Measurements from ENCODE around the gene MIP. TPM values are rescaled to one million over a fixed set of nuclear protein-coding genes. Genes with fewer than 3 reads are reported as not detected.
"Not testable (repeated sequence)": the region's sequence is repeated elsewhere in the genome, so short reads cannot be mapped to it uniquely, and the experiment has no call there.

MIP gene
- polyA plus RNA-seq, 3 donors, result not detected

DNA sequence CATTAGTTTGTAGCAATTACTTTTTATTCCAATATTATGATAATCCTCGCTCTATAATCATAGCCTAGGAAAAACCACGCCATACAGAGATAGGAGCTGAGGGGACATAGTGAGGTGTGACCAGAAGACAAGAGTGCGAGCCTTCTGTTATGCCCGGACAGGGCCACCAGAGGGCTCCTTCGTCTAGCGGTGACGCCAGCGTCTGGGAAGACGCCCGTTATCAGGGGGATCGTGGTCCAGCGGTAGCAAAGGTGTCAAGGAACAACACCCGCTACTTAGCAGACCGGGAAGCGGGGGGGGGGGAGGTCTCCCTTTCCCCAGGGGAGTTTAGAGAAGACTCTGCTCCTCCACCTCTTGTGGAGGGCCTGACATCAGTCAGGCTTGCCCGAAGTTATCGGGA, 42.2 kb upstream of the MIP start:
- H3K4me3 ChIP-seq (replicated peaks in 1 of 3; ENCODE audit: low read depth in 2 of 3, low read length in 3 of 3); H3K36me3 ChIP-seq (replicated peaks in 1 of 2; ENCODE audit: control insufficient read depth in 1 of 2, insufficient read depth in 2 of 2, low read length in 2 of 2); H3K4me1 ChIP-seq (ENCODE audit: control insufficient read depth in 1 of 2, insufficient read depth in 2 of 2, low read length in 2 of 2); H3K27ac ChIP-seq (ENCODE audit: low read depth in 1 of 2, low read length in 2 of 2); H3K27ac Mint-ChIP-seq; H3K79me2 ChIP-seq (ENCODE audit: insufficient read depth, low read length); H4K20me1 ChIP-seq (ENCODE audit: insufficient read depth, low read length); H3K9ac ChIP-seq (ENCODE audit: insufficient read depth, low read length, poor library complexity, severe bottlenecking); H3K27me3 ChIP-seq (ENCODE audit: control insufficient read depth in 2 of 2, insufficient read depth in 2 of 2, low read length in 2 of 2); H3K4me1 Mint-ChIP-seq; intact Hi-C loops (cut with micrococcal nuclease); H3K36me3 Mint-ChIP-seq: not testable (repeated sequence)
- DNase-seq, result peak in 2 of 3 donors; percentile 27
- Histone ChIP-seq H3K9me3 (replicated peaks in 1 of 2; ENCODE audit: control insufficient read depth in 1 of 2, insufficient read depth in 1 of 2, low read length in 2 of 2) (peaks cover 0 to 14% of the 10 kb centered on the region in 2 donors), H3K4me2 (replicated peaks; ENCODE audit: extremely low read depth, low read length, poor library complexity, severe bottlenecking) (peak overlapping the region; percentile 15), H2AFZ (ENCODE audit: insufficient read depth, low read depth, low read length, poor library complexity, severe bottlenecking) (peak overlapping the region; percentile 56)
- Mint-ChIP-seq H3K4me3 (peak overlapping the region; percentile 61 to 65), H3K9me3 (peaks cover 0 to 13% (median 8%) of the 10 kb centered on the region in 7 donors), H3K27me3 (ENCODE audit: low read depth in 3 of 3) (peaks cover 4 to 12% (median 10%) of the 10 kb centered on the region in 3 donors)
- no CpG with 5 or more reads among the region's 17 CpGs for WGBS (ENCODE audit: insufficient coverage)
- TF ChIP-seq, protein P1, sequence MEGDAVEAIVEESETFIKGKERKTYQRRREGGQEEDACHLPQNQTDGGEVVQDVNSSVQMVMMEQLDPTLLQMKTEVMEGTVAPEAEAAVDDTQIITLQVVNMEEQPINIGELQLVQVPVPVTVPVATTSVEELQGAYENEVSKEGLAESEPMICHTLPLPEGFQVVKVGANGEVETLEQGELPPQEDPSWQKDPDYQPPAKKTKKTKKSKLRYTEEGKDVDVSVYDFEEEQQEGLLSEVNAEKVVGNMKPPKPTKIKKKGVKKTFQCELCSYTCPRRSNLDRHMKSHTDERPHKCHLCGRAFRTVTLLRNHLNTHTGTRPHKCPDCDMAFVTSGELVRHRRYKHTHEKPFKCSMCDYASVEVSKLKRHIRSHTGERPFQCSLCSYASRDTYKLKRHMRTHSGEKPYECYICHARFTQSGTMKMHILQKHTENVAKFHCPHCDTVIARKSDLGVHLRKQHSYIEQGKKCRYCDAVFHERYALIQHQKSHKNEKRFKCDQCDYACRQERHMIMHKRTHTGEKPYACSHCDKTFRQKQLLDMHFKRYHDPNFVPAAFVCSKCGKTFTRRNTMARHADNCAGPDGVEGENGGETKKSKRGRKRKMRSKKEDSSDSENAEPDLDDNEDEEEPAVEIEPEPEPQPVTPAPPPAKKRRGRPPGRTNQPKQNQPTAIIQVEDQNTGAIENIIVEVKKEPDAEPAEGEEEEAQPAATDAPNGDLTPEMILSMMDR (IDR thresholded peaks at IDR 0.05), result peak; percentile 43

DNA sequence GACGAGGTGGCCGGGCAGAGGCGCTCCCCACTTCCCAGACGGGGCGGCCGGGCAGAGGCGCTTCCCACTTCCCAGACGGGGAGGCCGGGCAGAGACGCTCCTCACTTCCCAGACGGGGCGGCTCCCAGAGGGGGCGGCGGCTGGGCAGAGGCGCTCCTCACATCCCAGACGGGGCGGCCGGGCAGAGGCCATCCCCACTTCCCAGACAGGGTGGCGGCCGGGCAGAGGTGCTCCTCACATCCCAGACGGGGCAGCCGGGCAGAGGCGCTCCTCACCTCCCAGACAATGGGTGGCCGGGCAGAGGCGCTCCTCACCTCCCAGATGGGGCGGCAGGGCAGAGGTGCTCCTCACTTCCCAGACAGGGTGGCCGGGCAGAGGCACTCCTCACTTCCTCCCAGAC, 40.0 kb upstream of the MIP start:
- H3K9ac ChIP-seq (ENCODE audit: insufficient read depth, low read length, poor library complexity, severe bottlenecking); H3K27ac Mint-ChIP-seq; intact Hi-C loops (cut with micrococcal nuclease); H3K36me3 ChIP-seq (replicated peaks in 1 of 2; ENCODE audit: control insufficient read depth in 1 of 2, insufficient read depth in 2 of 2, low read length in 2 of 2); H3K4me1 Mint-ChIP-seq; H2AFZ ChIP-seq (ENCODE audit: insufficient read depth, low read depth, low read length, poor library complexity, severe bottlenecking); H3K4me3 Mint-ChIP-seq; H3K4me1 ChIP-seq (ENCODE audit: control insufficient read depth in 1 of 2, insufficient read depth in 2 of 2, low read length in 2 of 2); H3K4me3 ChIP-seq (replicated peaks in 1 of 3; ENCODE audit: low read depth in 2 of 3, low read length in 3 of 3); DNase-seq; H3K79me2 ChIP-seq (ENCODE audit: insufficient read depth, low read length); H3K27ac ChIP-seq (ENCODE audit: low read depth in 1 of 2, low read length in 2 of 2); H3K4me2 ChIP-seq (replicated peaks; ENCODE audit: extremely low read depth, low read length, poor library complexity, severe bottlenecking); H3K36me3 Mint-ChIP-seq; H4K20me1 ChIP-seq (ENCODE audit: insufficient read depth, low read length): not testable (repeated sequence)
- peaks cover 7 to 26% of the 10 kb centered on the region in 2 donors for H3K27me3 ChIP-seq (ENCODE audit: control insufficient read depth in 2 of 2, insufficient read depth in 2 of 2, low read length in 2 of 2)
- H3K27me3 Mint-ChIP-seq (ENCODE audit: low read depth in 3 of 3), result peaks cover 23 to 33% (median 26%) of the 10 kb centered on the region in 3 donors
- 95% methylated on average over 25 of the region's 27 CpGs for WGBS (ENCODE audit: insufficient coverage)
- peaks cover 0 to 14% of the 10 kb centered on the region in 2 donors for H3K9me3 ChIP-seq (replicated peaks in 1 of 2; ENCODE audit: control insufficient read depth in 1 of 2, insufficient read depth in 1 of 2, low read length in 2 of 2)
- peaks cover 0 to 13% (median 8%) of the 10 kb centered on the region in 7 donors for H3K9me3 Mint-ChIP-seq

DNA sequence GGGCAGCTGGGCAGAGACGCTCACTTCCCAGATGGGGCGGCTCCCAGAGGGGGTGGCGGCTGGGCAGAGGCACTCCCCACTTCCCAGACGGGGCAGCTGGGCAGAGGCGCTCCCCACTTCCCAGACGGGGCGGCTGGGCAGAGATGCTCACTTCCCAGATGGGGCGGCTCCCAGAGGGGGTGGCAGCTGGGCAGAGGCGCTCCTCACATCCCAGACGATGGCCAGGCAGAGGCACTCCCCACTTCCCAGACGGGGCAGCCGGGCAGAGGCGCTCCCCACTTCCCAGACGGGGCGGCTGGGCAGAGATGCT, 39.6 kb upstream of the MIP start:
- H3K9me3 Mint-ChIP-seq, result peaks cover 0 to 17% (median 11%) of the 10 kb centered on the region in 7 donors
- H3K9me3 ChIP-seq (replicated peaks in 1 of 2; ENCODE audit: control insufficient read depth in 1 of 2, insufficient read depth in 1 of 2, low read length in 2 of 2), result peaks cover 2 to 14% of the 10 kb centered on the region in 2 donors
- H3K4me2 ChIP-seq (replicated peaks; ENCODE audit: extremely low read depth, low read length, poor library complexity, severe bottlenecking); H3K4me3 Mint-ChIP-seq; H3K36me3 ChIP-seq (replicated peaks in 1 of 2; ENCODE audit: control insufficient read depth in 1 of 2, insufficient read depth in 2 of 2, low read length in 2 of 2); H3K4me1 ChIP-seq (ENCODE audit: control insufficient read depth in 1 of 2, insufficient read depth in 2 of 2, low read length in 2 of 2); H3K27ac ChIP-seq (ENCODE audit: low read depth in 1 of 2, low read length in 2 of 2); H3K4me3 ChIP-seq (replicated peaks in 1 of 3; ENCODE audit: low read depth in 2 of 3, low read length in 3 of 3); H3K79me2 ChIP-seq (ENCODE audit: insufficient read depth, low read length); DNase-seq; H3K27ac Mint-ChIP-seq; H4K20me1 ChIP-seq (ENCODE audit: insufficient read depth, low read length); H3K4me1 Mint-ChIP-seq; H3K36me3 Mint-ChIP-seq; H3K9ac ChIP-seq (ENCODE audit: insufficient read depth, low read length, poor library complexity, severe bottlenecking); H2AFZ ChIP-seq (ENCODE audit: insufficient read depth, low read depth, low read length, poor library complexity, severe bottlenecking); intact Hi-C loops (cut with micrococcal nuclease): not testable (repeated sequence)
- H3K27me3 ChIP-seq (ENCODE audit: control insufficient read depth in 2 of 2, insufficient read depth in 2 of 2, low read length in 2 of 2), result peaks cover 11 to 30% of the 10 kb centered on the region in 2 donors
- WGBS (ENCODE audit: insufficient coverage), result 100% methylated on average over 11 of the region's 15 CpGs
- H3K27me3 Mint-ChIP-seq (ENCODE audit: low read depth in 3 of 3), result peaks cover 27 to 38% (median 30%) of the 10 kb centered on the region in 3 donors

DNA sequence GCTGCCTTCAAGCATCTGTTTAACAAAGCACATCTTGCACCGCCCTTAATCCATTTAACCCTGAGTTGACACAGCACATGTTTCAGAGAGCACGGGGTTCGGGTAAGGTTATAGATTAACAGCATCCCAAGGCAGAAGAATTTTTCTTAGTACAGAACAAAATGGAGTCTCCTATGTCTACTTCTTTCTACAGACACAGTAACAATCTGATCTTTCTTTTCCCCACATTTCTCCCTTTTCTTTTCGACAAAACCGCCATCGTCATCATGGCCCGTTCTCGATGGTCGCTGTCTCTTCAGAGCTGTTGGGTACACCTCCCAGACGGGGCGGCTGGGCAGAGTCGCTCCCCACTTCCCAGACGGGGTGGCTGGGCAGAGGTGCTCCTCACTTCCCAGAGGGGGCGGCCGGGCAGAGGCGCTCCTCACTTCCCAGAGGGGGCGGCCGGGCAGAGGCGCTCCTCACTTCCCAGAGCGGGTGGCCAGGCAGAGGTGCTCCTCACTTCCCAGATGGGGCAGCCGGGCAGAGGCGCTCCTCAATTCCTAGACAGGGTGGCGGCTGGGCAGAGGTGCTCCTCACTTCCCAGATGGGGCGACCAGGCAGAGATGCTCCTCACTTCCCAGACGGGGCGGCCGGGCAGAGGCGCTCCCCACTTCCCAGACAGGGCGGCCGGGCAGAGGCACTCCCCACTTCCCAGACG, 39.1 kb upstream of the MIP start:
- peaks cover 32 to 42% (median 34%) of the 10 kb centered on the region in 3 donors for H3K27me3 Mint-ChIP-seq (ENCODE audit: low read depth in 3 of 3)
- peaks cover 6 to 16% of the 10 kb centered on the region in 2 donors for H3K9me3 ChIP-seq (replicated peaks in 1 of 2; ENCODE audit: control insufficient read depth in 1 of 2, insufficient read depth in 1 of 2, low read length in 2 of 2)
- WGBS (ENCODE audit: insufficient coverage), result 96% methylated on average over 25 of the region's 31 CpGs
- H3K9me3 Mint-ChIP-seq, result peaks cover under 1 to 22% (median 16%) of the 10 kb centered on the region in 7 donors
- H3K4me1 ChIP-seq (ENCODE audit: control insufficient read depth in 1 of 2, insufficient read depth in 2 of 2, low read length in 2 of 2); H3K36me3 Mint-ChIP-seq; DNase-seq; H3K4me3 Mint-ChIP-seq; H3K36me3 ChIP-seq (replicated peaks in 1 of 2; ENCODE audit: control insufficient read depth in 1 of 2, insufficient read depth in 2 of 2, low read length in 2 of 2); H4K20me1 ChIP-seq (ENCODE audit: insufficient read depth, low read length); H3K4me1 Mint-ChIP-seq; H2AFZ ChIP-seq (ENCODE audit: insufficient read depth, low read depth, low read length, poor library complexity, severe bottlenecking); H3K27ac Mint-ChIP-seq; H3K4me2 ChIP-seq (replicated peaks; ENCODE audit: extremely low read depth, low read length, poor library complexity, severe bottlenecking); H3K27ac ChIP-seq (ENCODE audit: low read depth in 1 of 2, low read length in 2 of 2); H3K4me3 ChIP-seq (replicated peaks in 1 of 3; ENCODE audit: low read depth in 2 of 3, low read length in 3 of 3); intact Hi-C loops (cut with micrococcal nuclease); H3K79me2 ChIP-seq (ENCODE audit: insufficient read depth, low read length); H3K9ac ChIP-seq (ENCODE audit: insufficient read depth, low read length, poor library complexity, severe bottlenecking): not testable (repeated sequence)
- peaks cover 16 to 35% of the 10 kb centered on the region in 2 donors for H3K27me3 ChIP-seq (ENCODE audit: control insufficient read depth in 2 of 2, insufficient read depth in 2 of 2, low read length in 2 of 2)
